PFSK-1 (cell line): ENCODE data around the gene PITHD1.

ENCODE experiments used
- FOXP2 ChIP-seq: optimal IDR thresholded peaks from 2 replicates; pipeline ENCODE3; 2011; ENCODE audit warnings: borderline replicate concordance, control low read depth, inconsistent platforms; ENCODE audit not compliant: insufficient read depth; ENCODE audit errors: extremely low read length, extremely low read depth
- POLR2AphosphoS5 ChIP-seq: IDR thresholded peaks from 2 replicates; pipeline ENCODE4 v1.6.1; 2012; ENCODE audit warnings: low read depth, mild to moderate bottlenecking, control low read depth, low read length, moderate library complexity
- REST ChIP-seq, 2 experiments: IDR thresholded peaks; 2 replicates each; pipeline versions ENCODE4 v1.6.1 to v1.8.0; 2011 to 2012; ENCODE audit warnings: low read depth in 2 of 2, low read length in 2 of 2, control low read depth in 1 of 2, inconsistent platforms in 1 of 2, mild to moderate bottlenecking in 1 of 2, moderate library complexity in 1 of 2; ENCODE audit not compliant: insufficient read depth in 1 of 2
- SIN3A ChIP-seq: IDR thresholded peaks from 2 replicates; pipeline ENCODE4 v1.6.1; 2012; ENCODE audit warnings: mild to moderate bottlenecking, low read length, moderate library complexity, borderline replicate concordance; ENCODE audit not compliant: insufficient read depth
- TAF1 ChIP-seq: IDR thresholded peaks from 2 replicates; pipeline ENCODE4 v1.6.1; 2012; ENCODE audit warnings: low read length, control low read depth, borderline replicate concordance; ENCODE audit not compliant: insufficient read depth

Gene PITHD1

GRCh38 chr1:23836037-23836436 lies 57.8 kb downstream of the PITHD1 start:
- no peak for TF ChIP-seq FOXP2
- TF ChIP-seq TAF1: no peak
- no peak for TF ChIP-seq REST (IDR thresholded peaks at IDR 0.05; ENCODE audit: insufficient read depth in 1 of 2, low read depth in 2 of 2, low read length in 2 of 2)
- no peak for TF ChIP-seq POLR2AphosphoS5
- no peak for TF ChIP-seq SIN3A
